Measurements from ENCODE around the gene PIERCE2.

Gene PIERCE2

DNA sequence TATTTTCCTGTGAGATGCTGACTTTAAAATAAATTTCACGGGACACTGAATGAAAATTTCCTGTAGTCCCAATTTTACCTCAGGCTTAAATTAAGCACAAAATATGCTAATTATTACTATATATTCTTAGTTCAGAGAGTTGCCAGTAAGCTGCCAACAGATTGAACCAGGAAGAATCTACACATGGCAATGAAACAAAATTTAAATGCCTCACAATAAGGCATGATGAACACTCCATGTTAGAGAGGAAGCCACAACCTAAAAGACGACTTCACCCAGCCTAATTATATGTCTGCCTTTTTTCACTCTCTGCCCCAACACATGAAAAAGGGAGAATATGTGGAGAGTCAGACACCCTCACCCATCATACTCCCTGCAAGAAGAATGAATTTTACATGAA lies 60.0 kb downstream of the PIERCE2 start:
- TF ChIP-seq, protein P1, sequence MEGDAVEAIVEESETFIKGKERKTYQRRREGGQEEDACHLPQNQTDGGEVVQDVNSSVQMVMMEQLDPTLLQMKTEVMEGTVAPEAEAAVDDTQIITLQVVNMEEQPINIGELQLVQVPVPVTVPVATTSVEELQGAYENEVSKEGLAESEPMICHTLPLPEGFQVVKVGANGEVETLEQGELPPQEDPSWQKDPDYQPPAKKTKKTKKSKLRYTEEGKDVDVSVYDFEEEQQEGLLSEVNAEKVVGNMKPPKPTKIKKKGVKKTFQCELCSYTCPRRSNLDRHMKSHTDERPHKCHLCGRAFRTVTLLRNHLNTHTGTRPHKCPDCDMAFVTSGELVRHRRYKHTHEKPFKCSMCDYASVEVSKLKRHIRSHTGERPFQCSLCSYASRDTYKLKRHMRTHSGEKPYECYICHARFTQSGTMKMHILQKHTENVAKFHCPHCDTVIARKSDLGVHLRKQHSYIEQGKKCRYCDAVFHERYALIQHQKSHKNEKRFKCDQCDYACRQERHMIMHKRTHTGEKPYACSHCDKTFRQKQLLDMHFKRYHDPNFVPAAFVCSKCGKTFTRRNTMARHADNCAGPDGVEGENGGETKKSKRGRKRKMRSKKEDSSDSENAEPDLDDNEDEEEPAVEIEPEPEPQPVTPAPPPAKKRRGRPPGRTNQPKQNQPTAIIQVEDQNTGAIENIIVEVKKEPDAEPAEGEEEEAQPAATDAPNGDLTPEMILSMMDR (IDR thresholded peaks at IDR 0.05), result no peak

Measured in LNCAP (cell line).